Measurements from ENCODE around the gene GRAMD4. TPM values are rescaled to one million over a fixed set of nuclear protein-coding genes. Genes with fewer than 3 reads are reported as not detected.
"Not testable (repeated sequence)": the region's sequence is repeated elsewhere in the genome, so short reads cannot be mapped to it uniquely, and the experiment has no call there.

GRAMD4 gene
- total RNA-seq, 1 donor from 2014 or later, result 30.9 TPM

DNA sequence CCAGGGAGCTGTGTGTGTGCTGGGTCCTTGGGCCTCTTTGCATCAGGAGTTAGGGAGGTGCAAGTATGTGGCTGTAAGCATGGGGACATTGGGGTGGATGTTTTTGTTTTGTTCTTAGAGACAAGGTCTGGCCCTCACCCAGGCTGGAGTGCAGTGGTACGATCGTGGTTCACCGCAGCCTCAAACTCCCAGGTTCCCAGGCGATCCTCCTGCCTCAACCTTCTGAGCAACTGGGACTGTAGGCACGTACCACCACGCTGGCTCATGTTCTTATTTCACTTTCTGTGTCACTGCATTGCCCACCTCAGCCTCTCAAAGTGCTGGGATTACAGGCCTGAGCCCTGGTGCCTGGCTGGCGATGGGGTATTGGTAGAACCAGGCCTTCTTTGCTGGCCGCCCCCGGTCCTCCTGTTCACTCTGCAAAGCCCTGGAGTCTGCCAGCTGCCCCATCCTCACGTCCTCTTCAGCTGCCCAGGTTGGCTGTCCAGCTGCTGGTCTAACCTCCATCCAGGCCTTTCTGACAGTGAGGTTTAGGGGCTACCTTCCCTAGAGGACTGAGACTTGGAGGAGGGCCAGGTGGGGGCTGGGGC is 851 bp upstream of the GRAMD4 start:
- no peak for DNase-seq (ENCODE audit: low read depth in 2 of 2)

DNA sequence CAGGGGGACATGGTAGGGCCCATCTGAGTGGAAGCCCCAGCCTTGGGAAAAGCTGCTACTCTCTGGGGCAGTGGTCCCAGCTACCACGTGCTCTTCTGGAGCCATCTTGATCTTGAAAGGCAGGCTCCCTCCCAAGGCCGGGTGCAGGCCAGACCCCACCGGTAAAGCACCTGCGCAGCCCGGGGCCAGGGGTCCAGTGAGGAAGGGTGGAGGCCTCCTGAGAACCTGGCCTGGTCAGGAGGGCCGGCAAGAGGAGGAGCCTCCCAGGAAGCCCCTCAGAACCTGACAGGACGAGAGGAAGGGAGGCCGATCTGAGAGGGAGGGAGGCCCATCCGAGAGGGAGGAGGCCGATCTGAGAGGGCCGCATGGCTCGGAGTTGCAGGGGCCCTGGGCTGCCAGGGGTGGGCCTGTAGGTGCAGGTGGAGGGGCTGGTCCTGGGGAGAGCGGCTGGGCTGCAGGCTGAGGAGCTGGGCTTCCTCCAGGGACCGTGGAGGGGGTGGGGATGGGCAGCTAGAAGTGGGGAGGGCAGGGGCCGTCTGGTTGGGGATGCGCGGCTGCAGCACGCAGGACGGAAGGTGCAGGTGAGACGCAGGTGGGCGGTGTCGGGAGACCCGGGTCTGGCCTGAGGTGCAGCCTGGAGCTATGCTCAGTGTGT is 529 bp downstream of the GRAMD4 start:
- no peak for DNase-seq (ENCODE audit: low read depth in 2 of 2)

GRCh38 chr22:46621243-46621930 is 1.2 kb downstream of the GRAMD4 start:
- not testable (repeated sequence) for DNase-seq (ENCODE audit: low read depth in 2 of 2)

- DNase-seq (ENCODE audit: low read depth in 2 of 2), result no peak
Observed at GRCh38 chr22:46622081-46622521, 1.9 kb downstream of the GRAMD4 start.

GRCh38 chr22:46625113-46625842 is 5.1 kb downstream of the GRAMD4 start:
- no peak for DNase-seq (ENCODE audit: low read depth in 2 of 2)

- no peak for DNase-seq (ENCODE audit: low read depth in 2 of 2)
Observed at GRCh38 chr22:46625843-46626349, 5.7 kb downstream of the GRAMD4 start.

DNA sequence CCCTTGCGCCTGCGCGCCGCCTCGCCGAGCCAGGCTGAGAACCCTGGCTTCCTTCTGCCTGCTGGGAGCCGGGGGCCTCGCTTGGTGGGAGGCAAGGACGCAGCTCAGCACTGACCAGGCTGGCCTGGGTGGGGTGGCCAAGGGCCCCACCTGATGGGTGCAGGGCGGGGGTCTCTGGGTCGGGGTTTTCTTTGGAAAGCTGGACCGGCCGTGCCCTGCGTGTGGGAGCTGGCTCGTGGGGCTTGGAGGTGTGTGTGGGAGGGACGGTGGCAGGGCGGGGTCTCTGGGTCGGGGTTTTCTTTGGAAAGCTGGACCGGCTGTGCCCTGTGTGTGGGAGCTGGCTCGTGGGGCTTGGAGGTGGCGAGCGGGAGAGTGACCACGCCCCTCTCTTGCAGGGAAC is 6.2 kb downstream of the GRAMD4 start:
- DNase-seq (ENCODE audit: low read depth in 2 of 2), result no peak

- DNase-seq (ENCODE audit: low read depth in 2 of 2), result no peak
Observed at GRCh38 chr22:46626911-46627805, 7.0 kb downstream of the GRAMD4 start.

GRCh38 chr22:46627806-46628482 is 7.8 kb downstream of the GRAMD4 start:
- no peak for DNase-seq (ENCODE audit: low read depth in 2 of 2)

- no peak for DNase-seq (ENCODE audit: low read depth in 2 of 2)
Observed at GRCh38 chr22:46628756-46629155, 8.6 kb downstream of the GRAMD4 start.

DNA sequence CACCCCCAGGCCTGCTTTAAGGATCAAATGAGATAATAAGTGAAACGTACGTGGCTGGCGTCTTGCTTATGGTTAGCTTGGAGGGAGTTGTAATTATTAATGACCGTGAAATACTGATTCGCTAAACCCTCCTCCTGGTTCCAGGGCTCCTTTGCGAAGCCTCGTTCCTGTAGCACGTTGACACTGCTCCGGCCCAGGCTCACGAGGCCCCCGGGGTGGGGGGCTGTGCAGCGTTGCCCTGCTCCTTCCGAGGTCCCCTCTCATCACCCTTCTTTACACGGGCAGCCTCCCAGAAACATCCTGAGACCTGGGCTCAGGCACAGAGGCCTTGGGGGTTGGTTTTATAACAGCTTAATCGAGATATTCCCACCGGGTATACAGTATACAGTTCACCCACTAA is 9.1 kb downstream of the GRAMD4 start:
- no peak for DNase-seq (ENCODE audit: low read depth in 2 of 2)

- DNase-seq (ENCODE audit: low read depth in 2 of 2), result no peak
Observed at GRCh38 chr22:46631113-46631512, 10.9 kb downstream of the GRAMD4 start.

DNA sequence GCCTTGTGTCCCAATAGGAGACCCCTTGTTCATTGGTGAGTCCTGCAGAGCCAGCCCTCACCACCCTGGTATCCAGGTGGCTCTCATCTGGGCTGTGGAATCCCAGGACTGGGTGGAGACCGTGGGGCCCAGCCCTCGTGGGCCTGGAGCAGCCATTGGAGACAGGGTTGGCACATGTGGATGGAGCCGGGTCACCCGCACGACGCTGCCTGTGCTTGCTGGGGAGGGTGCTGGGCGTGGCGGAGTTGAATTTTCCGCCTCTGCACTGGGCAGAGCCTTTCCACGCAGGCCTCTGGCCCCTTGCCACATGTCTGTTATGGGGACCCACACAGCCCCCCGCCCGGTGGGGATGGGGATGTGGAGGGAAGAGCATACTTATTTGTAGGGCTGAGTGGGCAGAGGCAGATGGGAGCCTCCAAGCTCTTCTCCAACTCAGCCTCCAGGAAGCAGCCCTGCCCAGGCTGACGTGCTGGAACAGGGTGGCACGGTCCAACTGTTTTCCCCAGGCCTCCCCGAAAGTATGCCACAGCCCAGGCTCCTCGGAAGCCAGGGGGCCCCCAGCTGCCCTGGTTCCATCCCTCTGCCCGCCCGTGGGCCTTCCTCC is 12.6 kb downstream of the GRAMD4 start:
- no peak for DNase-seq (ENCODE audit: low read depth in 2 of 2)

GRCh38 chr22:46633334-46633890 is 13.2 kb downstream of the GRAMD4 start:
- no peak for DNase-seq (ENCODE audit: low read depth in 2 of 2)

GRCh38 chr22:46634011-46634699 is 14.0 kb downstream of the GRAMD4 start:
- no peak for DNase-seq (ENCODE audit: low read depth in 2 of 2)

DNA sequence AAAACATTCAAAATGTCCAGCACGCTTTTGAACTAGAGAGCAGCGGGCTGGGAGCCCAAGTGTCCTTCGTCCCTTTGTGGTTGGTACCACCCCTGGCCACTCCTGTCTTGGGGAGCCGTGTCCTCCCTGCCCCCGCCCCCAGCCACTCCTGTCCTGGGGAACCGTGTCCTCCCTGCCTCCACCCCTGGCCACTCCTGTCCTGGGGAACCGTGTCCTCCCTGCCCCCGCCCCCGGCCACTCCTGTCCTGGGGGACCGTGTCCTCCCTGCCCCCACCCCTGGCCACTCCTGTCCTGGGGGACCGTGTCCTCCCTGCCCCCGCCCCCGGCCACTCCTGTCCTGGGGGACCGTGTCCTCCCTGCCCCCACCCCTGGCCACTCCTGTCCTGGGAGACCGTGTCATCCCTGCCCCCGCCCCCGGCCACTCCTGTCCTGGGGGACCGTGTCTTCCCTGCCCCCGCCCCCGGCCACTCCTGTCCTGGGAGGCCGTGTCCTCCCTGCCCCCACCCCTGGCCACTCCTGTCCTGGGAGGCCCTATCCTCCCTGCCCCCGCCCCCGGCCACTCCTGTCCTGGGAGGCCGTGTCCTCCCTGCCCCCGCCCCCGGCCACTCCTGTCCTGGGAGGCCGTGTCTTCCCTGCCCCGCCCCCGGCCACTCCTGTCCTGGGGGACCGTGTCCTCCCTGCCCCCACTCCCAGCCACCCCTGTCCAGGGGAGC is 14.9 kb downstream of the GRAMD4 start:
- DNase-seq (ENCODE audit: low read depth in 2 of 2), result not testable (repeated sequence)

DNA sequence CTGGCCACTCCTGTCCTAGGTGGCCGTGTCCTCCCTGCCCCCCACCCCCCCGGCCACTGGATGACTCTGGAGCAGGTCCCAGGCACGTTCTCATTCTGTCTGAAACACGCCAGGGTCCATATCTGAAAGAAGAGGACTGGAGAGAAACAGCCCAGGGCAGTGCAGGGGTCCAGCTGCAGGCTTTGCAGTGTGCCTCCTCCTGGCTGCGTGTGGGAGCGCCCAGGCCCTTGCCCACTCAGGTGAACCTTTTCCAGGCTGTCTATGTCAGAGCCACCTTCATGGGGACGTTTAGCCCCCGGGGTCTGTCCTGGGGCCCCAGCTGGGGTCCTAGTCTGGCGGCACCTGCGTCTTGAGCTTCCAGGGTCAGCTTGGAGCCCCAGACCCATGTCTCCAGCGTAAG is 15.6 kb downstream of the GRAMD4 start:
- DNase-seq (ENCODE audit: low read depth in 2 of 2), result no peak

Data from dermis microvascular lymphatic vessel endothelial cell (primary cell).